K562 (cell line): ENCODE measurements around the gene AFF3.

Experiments
- CTCF ChIP-seq, 3 experiments: IDR thresholded peaks in 2 of 3; conservative IDR thresholded peaks in 1 of 3; 2 replicates each; pipeline ENCODE4 v1.5.1; 2011 to 2012; ENCODE audit warnings: low read length in 3 of 3, mild to moderate bottlenecking in 3 of 3, control low read depth in 2 of 3, improper control_type of control experiment in 1 of 3, inconsistent platforms in 1 of 3, low read depth in 1 of 3, mixed read lengths in 1 of 3, moderate library complexity in 1 of 3; ENCODE audit not compliant: insufficient read depth in 2 of 3
- ELF1 ChIP-seq: fragments of 200-800 bp; sonication (Bioruptor generic); IDR thresholded peaks from 2 replicates; pipeline ENCODE4 v1.6.1; 2016; ENCODE audit warnings: missing genetic modification characterization, missing compliant biosample characterization
- NRF1 ChIP-seq, 2 experiments: fragments of 450-650 bp; IDR thresholded peaks in 1 of 2; conservative IDR thresholded peaks in 1 of 2; 2 replicates each; pipeline ENCODE4 v1.6.1; 2014; ENCODE audit warnings: mild to moderate bottlenecking in 2 of 2
- REST ChIP-seq, 2 experiments: fragments of 450-650 bp; formaldehyde crosslinking in 1 of 2; IDR thresholded peaks; 2 replicates each; pipeline versions ENCODE4 v1.4.0 to v1.6.1; 2014 to 2020; ENCODE audit warnings: mild to moderate bottlenecking in 2 of 2, borderline replicate concordance in 1 of 2, low read depth in 1 of 2
- SMAD3 ChIP-seq: fragments of 450-650 bp; formaldehyde crosslinking; conservative IDR thresholded peaks from 2 replicates; pipeline ENCODE4 v1.4.0; 2020; ENCODE audit warnings: mild to moderate bottlenecking
- STAT5B ChIP-seq: fragments of 250-450 bp; sonication (Bioruptor Pico); IDR thresholded peaks from 2 replicates; pipeline ENCODE4 v1.8.0; 2021; ENCODE audit warnings: mild to moderate bottlenecking, inconsistent platforms
- YY1 ChIP-seq, 3 experiments: IDR thresholded peaks; 2 replicates each; pipeline ENCODE4 v1.6.1; 2011; ENCODE audit warnings: low read length in 2 of 3, mild to moderate bottlenecking in 2 of 3, moderate library complexity in 2 of 3, borderline replicate concordance in 1 of 3, control low read depth in 1 of 3, low read depth in 1 of 3; ENCODE audit not compliant: insufficient read depth in 3 of 3, insufficient replicate concordance in 2 of 3, control insufficient read depth in 1 of 3, insufficient read length in 1 of 3; ENCODE audit errors: extremely low read depth in 1 of 3
- ZNF589 ChIP-seq: fragments of 200-800 bp; sonication (Bioruptor generic); IDR thresholded peaks from 2 replicates; pipeline ENCODE4 v1.6.1; 2016; ENCODE audit warnings: low read depth, missing genetic modification characterization, missing compliant biosample characterization
- ZSCAN32 ChIP-seq: fragments of 450-650 bp; formaldehyde crosslinking; IDR thresholded peaks from 2 replicates; pipeline ENCODE4 v1.4.0; 2020; ENCODE audit warnings: mild to moderate bottlenecking, moderate library complexity

GRCh38 chr2:100068395-100068794 is 74.0 kb downstream of the AFF3 start:
- TF ChIP-seq NRF1 (conservative IDR thresholded peaks at IDR 0.05 in 1 of 2, IDR thresholded peaks at IDR 0.05 in 1 of 2) (no peak), ZNF589 (CRISPR knock-in tag) (no peak), CTCF (IDR thresholded peaks at IDR 0.05 in 2 of 3, conservative IDR thresholded peaks at IDR 0.05 in 1 of 3; ENCODE audit: insufficient read depth in 2 of 3, low read depth in 1 of 3, low read length in 3 of 3) (no peak), STAT5B (CRISPR knock-in tag) (no peak), REST (IDR thresholded peaks at IDR 0.05; ENCODE audit: borderline replicate concordance) (no peak), REST (CRISPR knock-in tag; IDR thresholded peaks at IDR 0.05; ENCODE audit: low read depth) (no peak), ZSCAN32 (CRISPR knock-in tag) (no peak), ELF1 (no peak), YY1 (IDR thresholded peaks at IDR 0.05; ENCODE audit: borderline replicate concordance in 1 of 3, control insufficient read depth in 1 of 3, extremely low read depth in 1 of 3, insufficient read depth in 3 of 3, insufficient read length in 1 of 3, insufficient replicate concordance in 2 of 3, low read depth in 1 of 3, low read length in 2 of 3) (no peak), SMAD3 (no peak)
